Activated CD8-positive, alpha-beta T cell treated with anti-CD3 and anti-CD28 coated beads for 36 hours (primary cell): ENCODE measurements around the gene GALNT5. TPM values are rescaled to one million over a fixed set of nuclear protein-coding genes. Genes with fewer than 3 reads are reported as not detected.

ENCODE experiments used
- ATAC-seq: fragments of 200-7000 bp; cut with Tn5 transposase; one replicate; pipeline ENCODE4 v1.10.0; 2021; ENCODE audit warnings: mild to moderate bottlenecking, moderate library complexity
- CTCF ChIA-PET: fragments of 350-600 bp; sonication (Branson Sonifier 250); formaldehyde crosslinking; loops from one replicate; lab custom pipeline; 2021; ENCODE audit warnings: antibody characterized with exemption; lab: Charles Lee
- POLR2A ChIA-PET: fragments of 350-600 bp; sonication (Branson Sonifier 250); formaldehyde crosslinking; loops from one replicate; lab custom pipeline; 2021; ENCODE audit warnings: antibody characterized with exemption; lab: Charles Lee
- DNase-seq: peaks from one replicate; pipeline ENCODE4 v3.0.0-alpha.2; 2020
- H3K27ac Mint-ChIP-seq: one replicate; pipeline ENCODE4 v1.8.0; 2021; ENCODE audit warnings: mild to moderate bottlenecking, mixed read lengths
- H3K27me3 Mint-ChIP-seq: one replicate; pipeline ENCODE4 v1.8.0; 2021; ENCODE audit warnings: mixed read lengths
- H3K36me3 Mint-ChIP-seq: one replicate; pipeline ENCODE4 v1.8.0; 2021; ENCODE audit warnings: low read depth, mixed read lengths
- H3K4me1 Mint-ChIP-seq: one replicate; pipeline ENCODE4 v1.8.0; 2021; ENCODE audit warnings: low read depth, mixed read lengths
- H3K4me3 Mint-ChIP-seq: one replicate; pipeline ENCODE4 v1.8.0; 2021; ENCODE audit warnings: mild to moderate bottlenecking, moderate library complexity, mixed read lengths
- H3K9me3 Mint-ChIP-seq: one replicate; pipeline ENCODE4 v1.8.0; 2021; ENCODE audit warnings: mixed read lengths
- intact Hi-C: fragments of 100-400 bp; cut with micrococcal nuclease; formaldehyde crosslinking; loops from one replicate; pipeline ENCODE4 v1.10.0; 2022
- total RNA-seq, 2 experiments: library from RNA; stranded (reverse); gene quantifications; one replicate each; pipeline ENCODE4 v1.2.3, GENCODE V29; 2021
- TF ChIP-seq, protein P1 (sequence below): fragments of 200-600 bp; IDR thresholded peaks from one replicate; pipeline ENCODE4 v1.8.0; 2022; ENCODE audit warnings: antibody characterized with exemption, mild to moderate bottlenecking

The GALNT5 gene
- total RNA-seq, 2 experiments from 2014 or later, result not detected

DNA sequence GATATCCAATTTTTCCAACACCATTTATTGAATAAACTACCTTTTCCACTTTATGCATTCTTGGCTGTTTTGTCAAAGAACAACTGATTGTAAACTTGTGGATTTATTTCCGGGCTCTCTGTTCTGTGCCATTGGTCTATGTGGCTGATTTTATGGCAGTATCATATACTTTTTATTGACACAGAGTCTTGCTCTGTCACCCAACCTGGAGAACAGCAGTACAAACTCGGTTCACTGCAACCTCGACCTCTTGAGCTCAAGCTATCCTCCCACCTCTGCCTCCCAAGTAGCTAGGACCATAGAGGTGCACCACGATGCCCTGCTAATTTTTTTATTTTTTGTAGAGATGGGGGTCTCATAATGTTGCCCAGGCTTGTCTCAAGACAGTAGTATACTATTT is 6.7 kb upstream of the GALNT5 start:
- ATAC-seq (no peak), DNase-seq (no peak)
- no peak overlapping the region for H3K4me3 Mint-ChIP-seq
- ChIA-PET POLR2A (no interaction called here), CTCF (no interaction called here)
- TF ChIP-seq, protein P1, sequence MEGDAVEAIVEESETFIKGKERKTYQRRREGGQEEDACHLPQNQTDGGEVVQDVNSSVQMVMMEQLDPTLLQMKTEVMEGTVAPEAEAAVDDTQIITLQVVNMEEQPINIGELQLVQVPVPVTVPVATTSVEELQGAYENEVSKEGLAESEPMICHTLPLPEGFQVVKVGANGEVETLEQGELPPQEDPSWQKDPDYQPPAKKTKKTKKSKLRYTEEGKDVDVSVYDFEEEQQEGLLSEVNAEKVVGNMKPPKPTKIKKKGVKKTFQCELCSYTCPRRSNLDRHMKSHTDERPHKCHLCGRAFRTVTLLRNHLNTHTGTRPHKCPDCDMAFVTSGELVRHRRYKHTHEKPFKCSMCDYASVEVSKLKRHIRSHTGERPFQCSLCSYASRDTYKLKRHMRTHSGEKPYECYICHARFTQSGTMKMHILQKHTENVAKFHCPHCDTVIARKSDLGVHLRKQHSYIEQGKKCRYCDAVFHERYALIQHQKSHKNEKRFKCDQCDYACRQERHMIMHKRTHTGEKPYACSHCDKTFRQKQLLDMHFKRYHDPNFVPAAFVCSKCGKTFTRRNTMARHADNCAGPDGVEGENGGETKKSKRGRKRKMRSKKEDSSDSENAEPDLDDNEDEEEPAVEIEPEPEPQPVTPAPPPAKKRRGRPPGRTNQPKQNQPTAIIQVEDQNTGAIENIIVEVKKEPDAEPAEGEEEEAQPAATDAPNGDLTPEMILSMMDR, result no peak
- no peak overlapping the region for H3K27ac Mint-ChIP-seq
- H3K27me3 Mint-ChIP-seq, result peaks cover 15% of the 10 kb centered on the region
- H3K4me1 Mint-ChIP-seq, result peaks cover 17% of the 10 kb centered on the region
- no peaks in the 10 kb centered on the region for H3K36me3 Mint-ChIP-seq
- intact Hi-C loops, result no loop called here
- H3K9me3 Mint-ChIP-seq, result no peaks in the 10 kb centered on the region

DNA sequence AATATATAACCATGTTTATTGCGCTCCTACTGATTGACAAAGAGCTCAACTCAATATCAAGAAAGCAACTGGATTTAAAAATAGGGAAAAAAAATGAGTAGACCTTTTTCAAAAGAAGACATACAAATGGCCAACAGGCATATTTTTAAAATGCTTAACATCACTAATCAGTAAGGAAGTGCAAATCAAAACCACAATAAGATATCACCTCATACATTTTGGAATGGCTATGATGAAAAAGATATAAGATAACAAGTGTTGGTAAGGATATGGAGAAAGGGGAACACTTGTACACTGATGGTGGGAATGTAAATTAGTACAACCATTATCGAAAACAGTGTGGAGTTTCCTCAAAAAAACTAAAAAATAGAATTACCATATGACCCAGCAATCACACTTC is 5.6 kb upstream of the GALNT5 start:
- ChIA-PET POLR2A (no interaction called here), CTCF (no interaction called here)
- intact Hi-C loops, result no loop called here
- TF ChIP-seq, protein P1, result no peak
- ATAC-seq (no peak), DNase-seq (no peak)
- no peak overlapping the region for H3K27ac Mint-ChIP-seq
- peaks cover 13% of the 10 kb centered on the region for H3K4me1 Mint-ChIP-seq
- no peaks in the 10 kb centered on the region for H3K36me3 Mint-ChIP-seq
- H3K9me3 Mint-ChIP-seq, result no peaks in the 10 kb centered on the region
- peaks cover 15% of the 10 kb centered on the region for H3K27me3 Mint-ChIP-seq
- H3K4me3 Mint-ChIP-seq, result no peak overlapping the region

DNA sequence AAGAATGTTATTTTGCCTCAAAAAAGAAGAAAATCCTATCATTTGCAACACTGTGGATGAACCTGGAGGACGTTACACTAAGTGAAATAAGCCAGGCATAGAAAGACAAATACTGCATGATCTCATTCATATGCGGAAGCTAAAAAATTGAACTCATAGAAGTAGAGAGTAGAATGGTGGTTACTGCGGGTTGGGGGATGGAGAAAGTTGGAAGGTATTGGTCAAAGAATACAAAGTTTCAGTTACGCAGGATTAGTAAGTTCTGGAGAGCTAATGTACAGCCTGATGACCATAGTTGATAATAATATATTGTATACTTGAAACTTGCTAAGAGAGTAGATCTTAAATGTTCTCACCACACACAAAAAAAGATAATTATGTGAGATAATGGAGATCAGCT is 5.0 kb upstream of the GALNT5 start:
- POLR2A ChIA-PET, result no interaction called here
- DNase-seq (no peak), ATAC-seq (no peak)
- no peaks in the 10 kb centered on the region for H3K36me3 Mint-ChIP-seq
- no peaks in the 10 kb centered on the region for H3K9me3 Mint-ChIP-seq
- intact Hi-C loops, result no loop called here
- peaks cover 16% of the 10 kb centered on the region for H3K4me1 Mint-ChIP-seq
- H3K27ac Mint-ChIP-seq, result no peak overlapping the region
- CTCF ChIA-PET, result interaction anchor here (1.1 to 1.3 kb wide), 3 partner anchors 9 to 49 kb away, joined by 4 to 5 read pairs (median 4); no protein-coding TSS in a partner anchor
- H3K27me3 Mint-ChIP-seq, result peaks cover 16% of the 10 kb centered on the region
- TF ChIP-seq, protein P1, result no peak
- no peak overlapping the region for H3K4me3 Mint-ChIP-seq

DNA sequence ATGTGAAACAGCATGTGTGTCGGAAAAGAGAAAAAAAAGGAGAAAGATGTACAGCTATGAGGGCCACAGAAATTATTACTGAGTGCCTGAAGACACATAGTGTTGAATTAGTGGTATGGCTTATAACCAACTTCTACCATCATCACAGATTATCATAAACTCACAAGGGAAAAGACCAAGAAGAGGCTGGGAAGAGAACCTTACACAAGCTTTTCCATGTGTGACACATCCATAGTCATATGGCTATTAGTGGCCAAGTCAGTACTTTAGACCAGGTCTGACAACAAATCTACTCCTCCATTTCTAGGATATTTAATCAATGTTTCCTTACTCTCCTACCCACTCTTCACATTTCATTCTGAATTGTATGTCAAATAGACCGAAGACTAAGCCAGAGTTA is 3.5 kb upstream of the GALNT5 start:
- POLR2A ChIA-PET, result no interaction called here
- no peak for DNase-seq
- intact Hi-C loops, result no loop called here
- TF ChIP-seq, protein P1, result no peak
- no peak overlapping the region for H3K4me3 Mint-ChIP-seq
- no peak overlapping the region for H3K27ac Mint-ChIP-seq
- peaks cover 27% of the 10 kb centered on the region for H3K27me3 Mint-ChIP-seq
- H3K9me3 Mint-ChIP-seq, result no peaks in the 10 kb centered on the region
- no peaks in the 10 kb centered on the region for H3K36me3 Mint-ChIP-seq
- CTCF ChIA-PET, result no interaction called here
- ATAC-seq, result no peak
- peaks cover 22% of the 10 kb centered on the region for H3K4me1 Mint-ChIP-seq

DNA sequence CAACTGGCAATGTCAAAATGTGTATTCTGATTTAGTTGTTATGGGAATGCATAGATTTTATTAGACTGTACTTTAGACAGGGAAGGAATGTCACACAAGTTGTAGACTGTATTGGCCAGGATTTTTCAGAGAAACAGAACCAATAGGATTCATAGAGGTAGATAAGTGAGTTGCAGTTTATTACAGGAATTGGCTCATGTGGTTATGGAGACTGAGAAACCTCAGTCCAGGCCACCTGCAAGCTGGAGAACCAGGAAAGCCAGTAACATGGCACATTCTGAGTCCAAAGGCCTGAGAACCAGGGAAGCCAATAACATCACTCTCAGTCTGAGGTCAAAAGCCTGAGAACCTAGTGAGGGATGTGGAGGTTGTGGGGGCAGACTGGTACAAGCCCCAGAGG is 1.8 kb upstream of the GALNT5 start:
- Mint-ChIP-seq H3K27me3 (peaks cover 27% of the 10 kb centered on the region), H3K4me3 (no peak overlapping the region), H3K4me1 (peaks cover 29% of the 10 kb centered on the region), H3K9me3 (no peaks in the 10 kb centered on the region), H3K27ac (no peak overlapping the region), H3K36me3 (no peaks in the 10 kb centered on the region)
- intact Hi-C loops, result no loop called here
- ChIA-PET CTCF (no interaction called here), POLR2A (interaction anchor here (1.1 kb wide), 1 partner anchor 13 kb away, joined by 3 read pairs; no protein-coding TSS in a partner anchor)
- no peak for DNase-seq
- ATAC-seq, result no peak
- TF ChIP-seq, protein P1, result no peak
